ENCODE results near the gene TPD52L1. TPM values are rescaled to one million over a fixed set of nuclear protein-coding genes. Genes with fewer than 3 reads are reported as not detected.

The TPD52L1 gene
- total and polyA plus RNA-seq, 2 donors from 2014 or later: 69.1 to 91.1 TPM

- H3K9me3 ChIP-seq (ENCODE audit: control insufficient read depth in 2 of 3, insufficient read depth in 1 of 3, low read length in 3 of 3): no peaks in the 10 kb centered on the region
- TF ChIP-seq CTCF (IDR thresholded peaks at IDR 0.05; ENCODE audit: borderline replicate concordance, extremely low read depth, insufficient read depth): no peak
- DNase-seq (peak in 2 of 5 donors; percentile 14 to 72), FAIRE-seq (no peak)
- peaks cover 5 to 17% (median 10%) of the 10 kb centered on the region in 3 donors for H3K36me3 ChIP-seq (ENCODE audit: control insufficient read depth in 2 of 3, insufficient read depth in 3 of 3, low read length in 3 of 3)
- no peaks in the 10 kb centered on the region for H3K27me3 ChIP-seq (ENCODE audit: control insufficient read depth, insufficient read depth, low read length)
- peaks cover 0 to 8% (median 0%) of the 10 kb centered on the region in 3 donors for H3K4me1 ChIP-seq (ENCODE audit: control insufficient read depth in 2 of 3, insufficient read depth in 2 of 3, low read depth in 1 of 3, low read length in 3 of 3)
- no peak overlapping the region for H3K4me3 ChIP-seq (ENCODE audit: low read length in 3 of 3)
- intact Hi-C loops (cut with DNase I): no loop called here
- peak overlapping the region in 1 of 2 donors; percentile 64 for H3K27ac ChIP-seq (ENCODE audit: low read depth in 2 of 2, low read length in 2 of 2)
- no peak overlapping the region for H3K9ac ChIP-seq (ENCODE audit: low read length in 3 of 3)
Observed at GRCh38 chr6:125273965-125274364, 120.4 kb downstream of the TPD52L1 start.

DNA sequence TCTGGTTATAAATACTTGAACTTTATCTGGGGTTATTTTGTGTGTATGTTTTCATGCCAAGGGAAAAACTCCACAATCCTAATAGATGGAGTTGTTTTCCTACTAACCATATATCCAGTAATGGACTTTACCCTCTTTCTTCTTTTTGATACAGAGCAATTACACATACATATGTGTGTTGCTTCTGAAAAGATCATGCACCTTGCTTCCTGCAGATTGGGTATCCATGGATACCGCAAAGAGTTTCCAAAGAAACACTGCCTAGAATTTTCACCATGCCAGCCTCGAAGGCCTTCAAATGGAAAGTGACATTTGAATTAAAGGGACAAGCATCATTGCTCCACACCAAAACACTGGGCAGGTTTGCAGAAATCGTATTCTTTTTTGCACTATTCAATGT lies 121.4 kb downstream of the TPD52L1 start:
- FAIRE-seq (no peak), DNase-seq (no peak)
- H3K27ac ChIP-seq (ENCODE audit: low read depth in 2 of 2, low read length in 2 of 2): no peak overlapping the region
- H3K36me3 ChIP-seq (ENCODE audit: control insufficient read depth in 2 of 3, insufficient read depth in 3 of 3, low read length in 3 of 3): peaks cover 5 to 17% (median 10%) of the 10 kb centered on the region in 3 donors
- intact Hi-C loops (cut with DNase I): no loop called here
- TF ChIP-seq CTCF (IDR thresholded peaks at IDR 0.05; ENCODE audit: borderline replicate concordance, extremely low read depth, insufficient read depth): no peak
- no peak overlapping the region for H3K9ac ChIP-seq (ENCODE audit: low read length in 3 of 3)
- no peaks in the 10 kb centered on the region for H3K9me3 ChIP-seq (ENCODE audit: control insufficient read depth in 2 of 3, insufficient read depth in 1 of 3, low read length in 3 of 3)
- no peaks in the 10 kb centered on the region for H3K27me3 ChIP-seq (ENCODE audit: control insufficient read depth, insufficient read depth, low read length)
- peaks cover 0 to 8% (median 0%) of the 10 kb centered on the region in 3 donors for H3K4me1 ChIP-seq (ENCODE audit: control insufficient read depth in 2 of 3, insufficient read depth in 2 of 3, low read depth in 1 of 3, low read length in 3 of 3)
- no peak overlapping the region for H3K4me3 ChIP-seq (ENCODE audit: low read length in 3 of 3)

DNA sequence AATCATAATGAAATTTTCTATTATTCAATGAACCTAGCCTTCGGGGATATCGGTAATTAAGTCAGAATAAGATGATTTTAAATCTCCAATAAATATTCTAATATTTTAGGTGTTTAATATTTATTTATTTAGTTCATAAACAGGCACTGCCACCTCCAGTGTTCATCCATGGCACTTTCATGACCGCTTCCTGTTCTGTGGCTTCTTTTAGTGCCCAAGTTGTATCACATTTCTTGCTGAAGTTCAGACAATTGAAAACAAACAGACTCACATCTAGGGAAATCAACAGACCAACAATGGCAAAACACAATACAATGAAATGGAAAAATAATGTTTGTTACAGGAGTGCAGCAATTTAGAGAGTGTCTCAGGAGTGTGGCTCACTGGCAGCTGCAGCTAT lies 122.2 kb downstream of the TPD52L1 start:
- no peak overlapping the region for H3K9ac ChIP-seq (ENCODE audit: low read length in 3 of 3)
- TF ChIP-seq CTCF (IDR thresholded peaks at IDR 0.05; ENCODE audit: borderline replicate concordance, extremely low read depth, insufficient read depth): no peak
- H3K4me1 ChIP-seq (ENCODE audit: control insufficient read depth in 2 of 3, insufficient read depth in 2 of 3, low read depth in 1 of 3, low read length in 3 of 3): peaks cover 0 to 8% (median 0%) of the 10 kb centered on the region in 3 donors
- peaks cover 5 to 18% (median 17%) of the 10 kb centered on the region in 3 donors for H3K36me3 ChIP-seq (ENCODE audit: control insufficient read depth in 2 of 3, insufficient read depth in 3 of 3, low read length in 3 of 3)
- H3K27ac ChIP-seq (ENCODE audit: low read depth in 2 of 2, low read length in 2 of 2): no peak overlapping the region
- H3K27me3 ChIP-seq (ENCODE audit: control insufficient read depth, insufficient read depth, low read length): no peaks in the 10 kb centered on the region
- H3K9me3 ChIP-seq (ENCODE audit: control insufficient read depth in 2 of 3, insufficient read depth in 1 of 3, low read length in 3 of 3): no peaks in the 10 kb centered on the region
- FAIRE-seq (no peak), DNase-seq (no peak)
- no peak overlapping the region for H3K4me3 ChIP-seq (ENCODE audit: low read length in 3 of 3)
- intact Hi-C loops (cut with DNase I): no loop called here

DNA sequence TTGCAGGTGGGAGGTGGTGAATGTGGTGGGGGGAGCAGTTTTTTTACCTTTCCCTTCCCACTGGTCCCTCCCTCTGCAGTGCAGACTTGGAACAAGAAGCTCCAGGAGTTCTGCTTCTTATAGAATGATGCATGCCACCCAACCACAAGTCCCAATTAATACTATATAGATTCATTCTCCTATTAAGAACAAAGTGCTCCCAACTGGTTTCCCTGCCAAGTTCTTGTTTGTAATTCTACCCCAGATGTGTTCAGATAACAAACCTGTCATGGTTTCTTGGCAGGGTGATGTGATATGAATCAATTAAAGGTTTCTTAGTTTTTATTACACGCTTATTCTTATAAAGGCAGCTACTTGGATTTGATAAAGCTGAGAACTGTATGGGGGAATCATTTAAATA lies 124.3 kb downstream of the TPD52L1 start:
- no peaks in the 10 kb centered on the region for H3K27me3 ChIP-seq (ENCODE audit: control insufficient read depth, insufficient read depth, low read length)
- no peak overlapping the region for H3K27ac ChIP-seq (ENCODE audit: low read depth in 2 of 2, low read length in 2 of 2)
- DNase-seq (peak in 1 of 5 donors; percentile 32), FAIRE-seq (no peak)
- no peak for TF ChIP-seq CTCF (IDR thresholded peaks at IDR 0.05; ENCODE audit: borderline replicate concordance, extremely low read depth, insufficient read depth)
- H3K36me3 ChIP-seq (ENCODE audit: control insufficient read depth in 2 of 3, insufficient read depth in 3 of 3, low read length in 3 of 3): peaks cover 5 to 22% (median 8%) of the 10 kb centered on the region in 3 donors
- H3K9me3 ChIP-seq (ENCODE audit: control insufficient read depth in 2 of 3, insufficient read depth in 1 of 3, low read length in 3 of 3): no peaks in the 10 kb centered on the region
- peaks cover 0 to 8% (median 0%) of the 10 kb centered on the region in 3 donors for H3K4me1 ChIP-seq (ENCODE audit: control insufficient read depth in 2 of 3, insufficient read depth in 2 of 3, low read depth in 1 of 3, low read length in 3 of 3)
- intact Hi-C loops (cut with DNase I): no loop called here
- no peak overlapping the region for H3K9ac ChIP-seq (ENCODE audit: low read length in 3 of 3)
- H3K4me3 ChIP-seq (ENCODE audit: low read length in 3 of 3): no peak overlapping the region
